SKM-1 (cell line): ENCODE results near the gene NPHP4.

Experiments
- DNase-seq: peaks from one replicate; lab custom pipeline; 2025; ENCODE audit not compliant: unreplicated experiment; lab: John Stamatoyannopoulos, UW

The NPHP4 gene

GRCh38 chr1:5974631-5975030 is 17.6 kb downstream of the NPHP4 start:
- DNase-seq: no peak

GRCh38 chr1:5973771-5974170 is 18.5 kb downstream of the NPHP4 start:
- DNase-seq: no peak

GRCh38 chr1:5972198-5972520 is 20.1 kb downstream of the NPHP4 start:
- no peak for DNase-seq

- no peak for DNase-seq
These were observed 20.6 kb downstream of the NPHP4 start for GRCh38 chr1:5971471-5972197.

GRCh38 chr1:5970610-5971273 is 21.5 kb downstream of the NPHP4 start:
- no peak for DNase-seq

- no peak for DNase-seq
These were observed 23.1 kb downstream of the NPHP4 start for GRCh38 chr1:5969168-5969567.

- DNase-seq: no peak
These were observed 24.0 kb downstream of the NPHP4 start for GRCh38 chr1:5968161-5968736.

GRCh38 chr1:5967351-5968160 is 24.7 kb downstream of the NPHP4 start:
- DNase-seq: no peak

GRCh38 chr1:5966543-5967205 is 25.6 kb downstream of the NPHP4 start:
- DNase-seq: no peak

- DNase-seq: no peak
These were observed 26.6 kb downstream of the NPHP4 start for GRCh38 chr1:5965586-5966131.

GRCh38 chr1:5962265-5963105 is 29.7 kb downstream of the NPHP4 start:
- DNase-seq: no peak

- DNase-seq: no peak
These were observed 30.6 kb downstream of the NPHP4 start for GRCh38 chr1:5961601-5962000.

- DNase-seq: no peak
These were observed 31.9 kb downstream of the NPHP4 start for GRCh38 chr1:5960336-5960735.

GRCh38 chr1:5959667-5960230 is 32.5 kb downstream of the NPHP4 start:
- DNase-seq: no peak

- DNase-seq: no peak
These were observed 33.1 kb downstream of the NPHP4 start for GRCh38 chr1:5959087-5959486.

GRCh38 chr1:5956022-5956830 is 36.0 kb downstream of the NPHP4 start:
- DNase-seq: no peak

- DNase-seq: no peak
These were observed 36.7 kb downstream of the NPHP4 start for GRCh38 chr1:5955479-5955977.

GRCh38 chr1:5954964-5955363 is 37.3 kb downstream of the NPHP4 start:
- no peak for DNase-seq

- DNase-seq: no peak
These were observed 38.8 kb downstream of the NPHP4 start for GRCh38 chr1:5953386-5953785.
